H9 (cell line): ENCODE measurements around the gene SDR42E2. TPM values are rescaled to one million over a fixed set of nuclear protein-coding genes. Genes with fewer than 3 reads are reported as not detected.
"Not testable (repeated sequence)": the region's sequence is repeated elsewhere in the genome, so short reads cannot be mapped to it uniquely, and the experiment has no call there.

Source experiments
- DNase-seq: peaks from one replicate; pipeline ENCODE4 v3.0.0-alpha.2; 2017
- H2AFZ ChIP-seq: one replicate; pipeline ENCODE4 v1.6.1; 2013; ENCODE audit warnings: mild to moderate bottlenecking, low read length, control low read depth, moderate library complexity
- H2AK5ac ChIP-seq: 2 replicates; pipeline ENCODE4 v1.6.1; 2013; ENCODE audit warnings: low read length, control low read depth, mixed read lengths; ENCODE audit not compliant: insufficient read length
- H2BK120ac ChIP-seq: one replicate; pipeline ENCODE4 v1.6.1; 2013; ENCODE audit warnings: low read depth, mild to moderate bottlenecking, low read length, control low read depth, inconsistent platforms; ENCODE audit not compliant: poor library complexity, severe bottlenecking
- H2BK12ac ChIP-seq: 2 replicates; pipeline ENCODE4 v1.6.1; 2013; ENCODE audit warnings: low read length, control low read depth, mixed read lengths, low read depth; ENCODE audit not compliant: insufficient read length
- H2BK15ac ChIP-seq: 2 replicates; pipeline ENCODE4 v1.6.1; 2013; ENCODE audit warnings: low read depth, low read length, control low read depth
- H2BK20ac ChIP-seq: one replicate; pipeline ENCODE4 v1.6.1; 2013; ENCODE audit warnings: low read depth, mild to moderate bottlenecking, low read length, control low read depth, inconsistent platforms; ENCODE audit not compliant: poor library complexity, severe bottlenecking
- H2BK5ac ChIP-seq: 2 replicates; pipeline ENCODE4 v1.6.1; 2013; ENCODE audit warnings: low read length, control low read depth, mixed read lengths; ENCODE audit not compliant: insufficient read length
- H3K14ac ChIP-seq: 2 replicates; pipeline ENCODE4 v1.6.1; 2013; ENCODE audit warnings: low read length, control low read depth; ENCODE audit not compliant: insufficient read depth
- H3K18ac ChIP-seq: 2 replicates; pipeline ENCODE4 v1.6.1; 2013; ENCODE audit warnings: low read depth, mild to moderate bottlenecking, mixed read lengths, low read length, control low read depth; ENCODE audit not compliant: insufficient read length
- H3K23ac ChIP-seq: 2 replicates; pipeline ENCODE4 v1.6.1; 2013; ENCODE audit warnings: low read length, control low read depth, mixed read lengths, low read depth; ENCODE audit not compliant: insufficient read length
- H3K23me2 ChIP-seq: 2 replicates; pipeline ENCODE4 v1.6.1; 2013; ENCODE audit warnings: low read depth, mild to moderate bottlenecking, mixed read lengths, low read length, control low read depth; ENCODE audit not compliant: insufficient read length, poor library complexity, severe bottlenecking
- H3K27ac ChIP-seq: 2 replicates; pipeline ENCODE4 v1.5.1; 2013; ENCODE audit warnings: low read length, control low read depth, mixed read lengths, low read depth; ENCODE audit not compliant: insufficient read length
- H3K27me3 ChIP-seq: 2 replicates; pipeline ENCODE4 v1.6.1; 2013; ENCODE audit warnings: low read length, control low read depth, inconsistent platforms; ENCODE audit not compliant: insufficient read depth
- H3K4ac ChIP-seq: 2 replicates; pipeline ENCODE4 v1.6.1; 2013; ENCODE audit warnings: low read depth, mild to moderate bottlenecking, control low read depth, inconsistent platforms, low read length, moderate library complexity
- H3K4me1 ChIP-seq: 2 replicates; pipeline ENCODE4 v1.6.1; 2013; ENCODE audit warnings: low read length, control low read depth, inconsistent platforms; ENCODE audit not compliant: insufficient read depth
- H3K4me2 ChIP-seq: 2 replicates; pipeline ENCODE4 v1.6.1; 2013; ENCODE audit warnings: low read length, control low read depth, mixed read lengths; ENCODE audit not compliant: insufficient read length, insufficient read depth
- H3K56ac ChIP-seq: 2 replicates; pipeline ENCODE4 v1.6.1; 2013; ENCODE audit warnings: low read depth, mild to moderate bottlenecking, mixed read lengths, low read length, control low read depth; ENCODE audit not compliant: insufficient read length
- H3K79me1 ChIP-seq: 2 replicates; pipeline ENCODE4 v1.6.1; 2013; ENCODE audit warnings: low read depth, mild to moderate bottlenecking, moderate library complexity, low read length, control low read depth, inconsistent platforms; ENCODE audit not compliant: insufficient read depth, poor library complexity, severe bottlenecking
- H3K79me2 ChIP-seq: 2 replicates; pipeline ENCODE4 v1.6.1; 2013; ENCODE audit warnings: low read length, control low read depth, inconsistent platforms; ENCODE audit not compliant: insufficient read depth
- H3K9ac ChIP-seq: 2 replicates; pipeline ENCODE4 v1.6.1; 2013; ENCODE audit warnings: low read length, control low read depth, mixed read lengths; ENCODE audit not compliant: insufficient read length; ENCODE audit errors: extremely low read depth
- H3K9me3 ChIP-seq: one replicate; pipeline ENCODE4 v1.6.1; 2013; ENCODE audit warnings: low read depth, low read length, inconsistent platforms; ENCODE audit not compliant: control insufficient read depth
- H3T11ph ChIP-seq: one replicate; pipeline ENCODE4 v1.6.1; 2013; ENCODE audit warnings: mild to moderate bottlenecking, low read length, control low read depth, inconsistent platforms
- H4K20me1 ChIP-seq: one replicate; pipeline ENCODE4 v1.6.1; 2013; ENCODE audit not compliant: control insufficient read depth, insufficient read length, insufficient read depth
- H4K5ac ChIP-seq: 2 replicates; pipeline ENCODE4 v1.6.1; 2013; ENCODE audit warnings: low read depth, mild to moderate bottlenecking, mixed read lengths, low read length, control low read depth; ENCODE audit not compliant: insufficient read length
- H4K8ac ChIP-seq: replicated peaks from 2 replicates; pipeline ENCODE4 v1.6.1; 2013; ENCODE audit warnings: low read length, control low read depth, mixed read lengths, low read depth; ENCODE audit not compliant: insufficient read length
- H4K91ac ChIP-seq: 2 replicates; pipeline ENCODE4 v1.6.1; 2013; ENCODE audit warnings: low read depth, mild to moderate bottlenecking, moderate library complexity, mixed read lengths, low read length, control low read depth; ENCODE audit not compliant: insufficient read length
- H3K27ac Mint-ChIP-seq, 3 experiments: 2 replicates in 2 of 3; 3 replicates in 1 of 3; pipeline ENCODE4 v1.8.0; 2020 to 2021; ENCODE audit warnings: mixed read lengths in 3 of 3, mild to moderate bottlenecking in 1 of 3, moderate library complexity in 1 of 3
- H3K27me3 Mint-ChIP-seq: 2 replicates; pipeline ENCODE4 v1.8.0; 2021; ENCODE audit warnings: low read depth, mild to moderate bottlenecking, moderate library complexity, mixed read lengths
- H3K36me3 Mint-ChIP-seq, 3 experiments: 2 replicates in 2 of 3; 3 replicates in 1 of 3; pipeline ENCODE4 v1.8.0; 2020 to 2021; ENCODE audit warnings: low read depth in 3 of 3, mixed read lengths in 3 of 3; ENCODE audit not compliant: insufficient read depth in 1 of 3
- H3K4me1 Mint-ChIP-seq, 2 experiments: 2 replicates each; pipeline ENCODE4 v1.8.0; 2020; ENCODE audit warnings: mixed read lengths in 2 of 2
- H3K4me3 Mint-ChIP-seq, 2 experiments: 2 replicates in 1 of 2; 3 replicates in 1 of 2; pipeline ENCODE4 v1.8.0; 2020 to 2021; ENCODE audit warnings: mild to moderate bottlenecking in 2 of 2, mixed read lengths in 2 of 2, moderate library complexity in 1 of 2
- H3K9me3 Mint-ChIP-seq, 2 experiments: 2 replicates in 1 of 2; 3 replicates in 1 of 2; pipeline ENCODE4 v1.8.0; 2020; ENCODE audit warnings: mild to moderate bottlenecking in 2 of 2, mixed read lengths in 2 of 2, moderate library complexity in 1 of 2
- WGBS: extraction: QIAGEN DNeasy Blood & Tissue Kit; methylation state at CpG from one replicate; pipeline ENCODE4 v1.1.7; 2013; ENCODE audit warnings: missing lambda C conversion rate, low lambda C conversion rate, mixed read lengths; ENCODE audit not compliant: insufficient read length; ENCODE audit errors: extremely low coverage; 5-methylcytosine and 5-hydroxymethylcytosine counted together
- total RNA-seq: library from RNA; stranded (reverse); gene quantifications from 2 replicates; pipeline ENCODE4 v1.2.1, GENCODE V29; 2021

SDR42E2 gene
- total RNA-seq, 1 experiment from 2014 or later, result 0.09 TPM

DNA sequence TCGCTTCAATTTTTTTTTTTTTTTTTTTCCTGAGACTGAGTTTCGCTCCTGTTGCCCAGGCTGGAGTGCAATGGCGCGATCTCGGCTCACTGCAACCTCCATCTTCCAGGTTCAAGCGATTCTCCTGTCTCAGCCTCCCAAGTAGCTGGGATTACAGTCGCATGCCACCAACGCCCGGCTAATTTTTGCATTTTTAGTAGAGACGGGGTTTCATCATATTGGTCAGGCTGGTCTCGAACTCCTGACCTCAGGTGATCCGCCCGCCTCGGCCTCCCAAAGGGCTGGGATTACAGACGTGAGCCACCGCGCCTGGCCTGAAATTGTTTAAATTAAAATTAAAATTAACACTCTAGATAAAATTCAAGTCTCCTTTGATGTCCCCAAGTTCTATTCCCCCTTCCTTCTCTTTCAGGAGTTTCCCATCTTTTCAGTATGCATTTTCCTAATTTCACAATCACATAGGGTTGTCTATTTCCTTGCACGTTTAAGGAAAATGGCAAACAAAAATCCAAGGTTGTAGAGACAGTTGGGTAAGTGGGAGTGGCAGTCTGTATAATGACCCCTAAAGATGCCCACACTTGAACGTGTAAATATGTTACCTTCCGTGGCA lies 34.4 kb downstream of the SDR42E2 start:
- not testable (repeated sequence) for H2BK20ac ChIP-seq, H2BK12ac ChIP-seq, H3K79me1 ChIP-seq, H3K4ac ChIP-seq, H2BK120ac ChIP-seq, H2BK5ac ChIP-seq, H3K4me1 ChIP-seq, H3K18ac ChIP-seq, H3K27me3 ChIP-seq, H2BK15ac ChIP-seq, H3K27me3 Mint-ChIP-seq, H3K36me3 Mint-ChIP-seq, H4K8ac ChIP-seq, H2AK5ac ChIP-seq, H4K20me1 ChIP-seq, H3K14ac ChIP-seq, H3K9ac ChIP-seq, H3T11ph ChIP-seq, H4K91ac ChIP-seq, H3K23ac ChIP-seq, H2AFZ ChIP-seq, H3K56ac ChIP-seq, H4K5ac ChIP-seq, H3K9me3 Mint-ChIP-seq, H3K4me2 ChIP-seq, DNase-seq, H3K79me2 ChIP-seq, H3K9me3 ChIP-seq, H3K27ac ChIP-seq, H3K23me2 ChIP-seq
- Mint-ChIP-seq H3K27ac (peak overlapping the region in 2 of 3 experiments; percentile 40 to 56; a peak in 2 of 7 replicates), H3K4me1 (peaks cover 21 to 22% of the 10 kb centered on the region in 2 experiments), H3K4me3 (peak overlapping the region; percentile 80 to 90)
- WGBS, result no CpG with 5 or more reads among the region's 20 CpGs
